ENCODE data around the gene PAPOLG. TPM values are rescaled to one million over a fixed set of nuclear protein-coding genes. Genes with fewer than 3 reads are reported as not detected.
"Not testable (repeated sequence)": the region's sequence is repeated elsewhere in the genome, so short reads cannot be mapped to it uniquely, and the experiment has no call there.

PAPOLG gene
- polyA plus RNA-seq, 5 donors = 18.3 to 28.3 (median 25.2) TPM

DNA sequence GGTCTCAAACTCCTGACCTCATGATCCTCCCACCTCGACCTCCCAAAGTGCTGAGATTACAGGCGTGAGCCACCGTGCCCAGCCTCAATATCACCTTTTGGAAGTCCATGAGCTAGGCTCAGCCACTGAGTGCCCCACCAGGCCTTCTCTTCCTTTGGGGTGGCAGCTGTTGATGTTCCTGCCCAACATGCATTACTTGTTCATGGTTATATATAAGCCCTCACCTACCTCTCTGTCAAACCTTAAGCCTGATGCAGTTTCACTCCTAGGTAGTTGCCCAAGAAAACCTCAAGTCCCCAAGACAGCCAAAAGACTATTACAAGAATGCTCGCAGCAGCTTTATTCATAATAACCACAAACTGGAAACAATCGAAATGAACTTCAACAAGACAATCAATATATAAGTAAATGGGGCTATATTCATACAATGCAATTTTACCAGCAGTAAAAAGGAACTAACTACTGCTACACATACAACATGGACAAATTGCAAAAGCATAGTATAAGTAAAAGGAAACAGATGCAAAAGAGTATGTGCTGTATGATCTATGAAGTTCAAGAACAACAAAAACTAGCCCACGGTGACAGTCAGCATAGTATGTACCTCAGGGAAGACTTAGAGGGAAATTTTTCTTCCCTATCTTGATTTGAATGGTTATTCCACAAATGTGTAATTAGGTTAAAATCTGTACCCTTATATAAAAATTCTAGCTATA is 65.7 kb downstream of the PAPOLG start:
- no peak for DNase-seq

GRCh38 chr2:60822987-60823386 is 66.9 kb downstream of the PAPOLG start:
- no peak for DNase-seq

DNA sequence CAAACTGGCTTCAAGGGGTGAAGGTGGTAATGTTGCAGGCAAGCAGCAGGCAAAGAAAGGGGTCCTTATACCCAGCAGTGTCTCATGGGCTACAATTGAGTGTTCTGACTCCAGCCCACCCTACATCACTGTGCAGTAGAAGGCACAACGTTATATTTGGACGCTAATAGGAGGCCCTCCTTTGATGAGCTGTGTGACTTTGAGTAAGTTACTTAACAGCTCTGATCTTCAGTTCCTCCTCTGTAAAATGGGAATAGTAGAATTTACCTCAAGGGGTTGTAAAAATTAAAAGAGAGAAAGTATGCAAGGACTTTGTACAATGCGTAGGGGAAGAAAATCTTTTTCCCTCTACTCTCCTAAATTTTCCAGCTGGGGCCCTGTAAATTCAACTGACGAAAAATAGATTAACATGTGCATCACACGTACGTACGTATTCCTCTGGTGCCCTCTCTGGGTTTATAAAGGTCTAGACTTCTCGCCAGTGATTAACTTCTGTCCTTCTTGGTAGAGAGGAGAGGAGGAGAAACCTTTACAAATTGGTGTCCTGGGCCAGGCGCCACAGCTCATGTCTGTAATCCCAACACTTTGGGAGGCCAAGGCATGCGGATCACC is 67.7 kb downstream of the PAPOLG start:
- no peak for DNase-seq

DNA sequence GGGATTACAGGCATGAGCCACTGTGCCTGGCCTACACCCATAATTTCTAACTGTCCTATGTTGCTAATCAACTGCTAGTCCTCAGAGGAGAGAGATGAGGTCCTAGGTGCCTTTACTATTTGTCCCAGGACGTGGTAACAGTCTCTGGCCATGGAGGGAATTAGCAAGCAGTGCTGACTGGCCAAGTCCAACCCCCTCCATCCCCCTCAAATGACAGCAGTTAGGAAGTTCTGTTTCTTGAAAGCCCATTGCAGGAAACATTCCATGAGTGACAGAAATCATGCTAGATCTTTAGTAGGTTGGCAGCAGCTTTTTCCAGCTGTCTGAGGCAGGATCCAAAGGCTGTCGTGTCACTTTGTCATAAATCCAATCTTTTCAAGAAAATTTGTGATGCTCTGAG is 69.6 kb downstream of the PAPOLG start:
- DNase-seq = no peak

DNA sequence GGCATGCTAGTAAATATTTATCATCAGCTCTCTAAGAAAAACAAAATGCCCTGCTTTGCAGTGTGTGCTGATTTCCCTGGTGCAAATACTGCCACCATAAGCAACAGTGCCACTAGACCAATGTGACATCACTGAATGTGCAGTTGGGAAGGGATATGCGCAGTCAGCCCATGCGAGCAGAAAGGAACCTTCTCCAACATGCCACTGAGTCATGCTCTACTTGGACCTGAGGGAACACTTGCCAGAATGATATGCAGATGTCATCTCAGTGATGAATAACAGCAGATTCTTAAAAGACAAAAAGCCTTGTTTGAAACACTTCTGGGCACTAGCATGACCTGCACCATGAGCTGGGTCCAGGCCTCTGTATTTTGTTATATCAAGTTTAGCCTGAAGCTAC is 70.0 kb downstream of the PAPOLG start:
- DNase-seq = no peak

GRCh38 chr2:60826860-60827259 is 70.8 kb downstream of the PAPOLG start:
- DNase-seq = not testable (repeated sequence)

GRCh38 chr2:60827369-60827768 is 71.3 kb downstream of the PAPOLG start:
- no peak for DNase-seq

- DNase-seq = no peak
These were observed 74.9 kb downstream of the PAPOLG start for GRCh38 chr2:60830991-60831390.

DNA sequence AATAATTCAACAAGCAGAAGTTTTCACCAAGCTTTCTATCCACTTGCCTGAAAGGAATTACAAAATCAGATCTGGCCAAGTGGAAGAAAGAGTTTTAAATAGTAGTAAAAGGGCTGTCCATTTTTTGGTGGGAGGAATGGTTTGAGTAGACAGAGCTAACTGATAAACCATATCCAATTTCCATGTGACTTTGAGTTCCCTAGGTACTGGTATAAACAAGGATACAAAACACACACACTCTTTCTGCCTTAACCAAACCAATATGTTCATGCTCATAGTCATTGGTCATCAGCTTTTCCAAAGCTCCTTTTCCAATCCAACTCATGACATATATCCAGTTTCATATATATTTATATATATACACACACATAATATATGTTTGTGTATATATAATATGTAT is 75.9 kb downstream of the PAPOLG start:
- DNase-seq = no peak

DNA sequence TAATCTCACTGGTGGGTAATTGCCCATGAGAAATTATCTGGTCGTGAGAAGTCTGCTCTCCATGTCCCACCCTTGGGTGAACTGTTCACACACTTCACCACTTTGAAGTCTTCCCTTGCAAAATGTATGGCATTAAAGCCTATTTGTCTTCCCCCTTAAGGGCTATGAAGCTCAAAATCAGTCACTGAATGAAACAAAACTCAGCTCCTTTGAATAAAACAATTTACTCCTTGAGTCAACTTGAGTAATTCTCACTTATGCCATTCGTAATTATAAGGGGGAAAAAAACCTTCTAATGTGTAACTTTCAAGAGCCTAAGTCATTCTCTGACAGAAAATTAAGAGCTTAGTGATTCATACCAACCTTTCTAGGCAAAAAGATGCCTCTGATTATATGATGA is 76.6 kb downstream of the PAPOLG start:
- DNase-seq = no peak

DNA sequence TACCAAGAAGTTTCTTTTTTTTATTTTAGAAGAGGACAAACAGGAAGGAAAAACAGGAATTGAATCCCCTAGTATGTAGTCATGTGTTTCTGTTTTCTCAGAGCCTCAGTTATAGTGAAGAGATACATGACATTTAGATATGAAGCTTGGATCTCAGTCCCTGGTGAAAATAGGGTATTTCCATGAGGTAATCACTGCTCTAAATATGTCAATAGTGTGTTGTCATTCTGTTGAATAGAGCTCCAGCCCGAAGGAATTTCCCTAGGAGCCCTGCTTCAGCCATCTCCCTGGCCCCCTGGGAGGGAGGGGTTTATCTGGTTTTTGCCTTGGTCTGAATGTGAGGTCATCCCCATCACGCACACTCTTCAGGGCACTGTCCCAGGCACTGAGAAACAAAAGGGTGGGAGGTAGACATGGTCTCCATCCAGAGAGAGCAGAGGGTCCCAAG is 78.2 kb downstream of the PAPOLG start:
- no peak for DNase-seq

DNA sequence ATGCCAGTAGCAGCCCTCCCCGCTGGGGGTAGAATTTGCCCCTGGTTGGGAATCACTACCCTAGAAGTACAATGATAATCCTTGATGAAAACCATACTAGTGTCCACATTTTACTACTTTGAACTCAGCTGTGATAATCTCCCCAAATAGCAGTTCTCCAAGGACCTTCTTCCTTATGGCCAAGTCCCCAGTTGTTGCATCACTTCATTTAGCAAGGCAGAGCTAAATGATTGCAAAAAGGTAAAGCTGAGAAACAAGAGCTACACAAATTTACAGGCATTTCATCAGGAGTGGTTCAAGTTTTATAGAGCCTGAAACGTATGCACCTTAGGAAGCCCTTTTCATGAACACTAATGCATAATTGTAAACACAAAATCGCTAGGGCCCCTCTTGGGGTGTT is 80.4 kb downstream of the PAPOLG start:
- DNase-seq = no peak

GRCh38 chr2:60837123-60837522 is 81.1 kb downstream of the PAPOLG start:
- DNase-seq = no peak

DNA sequence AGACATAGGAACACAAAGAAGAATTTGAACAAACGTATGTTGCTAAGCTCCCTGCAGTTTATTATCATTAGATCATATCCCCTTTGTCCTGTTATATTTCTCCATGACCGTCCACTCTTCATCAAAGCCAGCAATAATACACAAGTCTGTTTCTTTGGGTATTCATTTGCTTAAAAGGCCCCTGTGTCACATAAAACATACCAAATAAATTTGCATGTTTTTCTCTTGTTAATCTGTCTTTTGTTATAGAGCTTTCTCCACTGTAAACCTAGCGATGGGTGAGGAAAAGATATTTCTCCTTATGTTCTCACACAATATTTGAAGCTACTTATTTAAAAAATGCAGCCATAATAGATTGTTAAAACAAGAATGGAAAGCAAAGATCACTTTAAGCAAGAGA is 82.4 kb downstream of the PAPOLG start:
- DNase-seq = no peak

GRCh38 chr2:60839126-60839813 is 83.2 kb downstream of the PAPOLG start:
- DNase-seq = no peak

DNA sequence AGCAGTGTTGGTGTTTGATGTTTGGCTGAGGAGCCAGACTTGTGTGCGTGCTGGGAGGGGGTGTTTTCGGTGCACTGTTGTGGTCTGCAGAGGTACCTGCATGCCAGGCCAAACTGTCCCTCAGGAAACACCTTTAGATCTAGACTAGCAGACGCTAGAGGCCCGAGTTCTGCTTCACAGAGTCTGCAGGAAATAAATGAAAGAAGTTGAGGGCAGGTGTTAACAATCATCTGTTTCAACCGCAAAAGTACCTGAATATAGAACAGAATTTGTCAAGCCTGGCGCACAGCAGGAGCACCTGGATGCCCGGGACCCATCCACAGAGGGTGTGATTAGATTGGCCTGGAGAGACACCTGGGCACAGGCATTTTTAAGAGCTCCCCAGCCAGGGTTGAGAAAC is 84.8 kb downstream of the PAPOLG start:
- no peak for DNase-seq

- DNase-seq = no peak
These were observed 86.9 kb downstream of the PAPOLG start for GRCh38 chr2:60843006-60843405.

GRCh38 chr2:60844105-60844504 is 88.0 kb downstream of the PAPOLG start:
- DNase-seq = no peak

DNA sequence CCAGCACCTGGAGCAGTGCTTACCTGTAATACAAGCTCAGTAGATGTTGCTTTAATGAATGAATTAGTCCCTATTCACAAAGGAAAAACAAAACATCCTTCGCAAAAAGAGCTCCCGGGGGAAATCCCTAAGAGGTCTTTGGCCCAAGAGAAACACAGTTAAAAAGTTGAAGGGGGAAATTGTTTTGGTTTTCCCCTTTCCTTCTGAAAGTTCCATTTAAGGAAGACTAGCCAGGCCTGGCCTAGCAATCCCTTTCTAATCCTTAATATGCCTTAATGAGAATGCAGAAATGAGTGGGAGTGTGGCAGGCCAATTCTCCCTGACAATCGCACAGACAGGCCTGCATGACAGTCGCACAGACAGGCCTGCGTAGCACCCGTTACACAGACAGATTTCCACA is 91.8 kb downstream of the PAPOLG start:
- no peak for DNase-seq
